Liver (tissue), 9 donors: ENCODE results near the gene ZNF83. TPM values are rescaled to one million over a fixed set of nuclear protein-coding genes. Genes with fewer than 3 reads are reported as not detected.
"Not testable (repeated sequence)": the region's sequence is repeated elsewhere in the genome, so short reads cannot be mapped to it uniquely, and the experiment has no call there.

Source experiments
- DNase-seq: peaks from one replicate; pipeline ENCODE4 v3.0.0-alpha.2; 2017; ENCODE audit warnings: low spot score
- H3K27ac ChIP-seq, 2 donors: one replicate each; pipeline ENCODE4 v1.7.0; 2013; ENCODE audit warnings: inconsistent platforms in 2 of 2, low read length in 2 of 2, control low read depth in 1 of 2, low read depth in 1 of 2, mild to moderate bottlenecking in 1 of 2
- H3K27me3 ChIP-seq, 4 donors: one replicate each; pipeline versions ENCODE4 v1.6.1 to v1.7.0; 2013; ENCODE audit warnings: low read length in 3 of 4, inconsistent platforms in 1 of 4, mild to moderate bottlenecking in 1 of 4, moderate library complexity in 1 of 4; ENCODE audit not compliant: control insufficient read depth in 4 of 4, insufficient read depth in 4 of 4
- H3K36me3 ChIP-seq, 4 donors: one replicate each; pipeline versions ENCODE4 v1.6.1 to v1.7.0; 2013; ENCODE audit warnings: low read length in 3 of 4, mild to moderate bottlenecking in 3 of 4, low read depth in 1 of 4, moderate library complexity in 1 of 4; ENCODE audit not compliant: control insufficient read depth in 4 of 4, insufficient read depth in 3 of 4
- H3K4me1 ChIP-seq, 4 donors: one replicate each; pipeline versions ENCODE4 v1.6.1 to v1.7.0; 2013; ENCODE audit warnings: low read length in 3 of 4, mild to moderate bottlenecking in 3 of 4, moderate library complexity in 1 of 4; ENCODE audit not compliant: control insufficient read depth in 4 of 4, insufficient read depth in 4 of 4
- H3K4me3 ChIP-seq, 3 donors: one replicate each; pipeline versions ENCODE4 v1.6.1 to v1.7.0; 2013; ENCODE audit warnings: low read length in 3 of 3, control low read depth in 1 of 3, low read depth in 1 of 3, mild to moderate bottlenecking in 1 of 3
- H3K9ac ChIP-seq, 2 donors: one replicate each; pipeline ENCODE4 v1.7.0; 2013; ENCODE audit warnings: low read length in 2 of 2, mild to moderate bottlenecking in 2 of 2, moderate library complexity in 2 of 2, control low read depth in 1 of 2, low read depth in 1 of 2
- H3K9me3 ChIP-seq, 4 donors: one replicate each; pipeline versions ENCODE4 v1.6.1 to v1.7.0; 2013; ENCODE audit warnings: low read length in 3 of 4; ENCODE audit not compliant: control insufficient read depth in 4 of 4
- CTCF ChIP-seq: fragments of 150-350 bp; IDR thresholded peaks from 2 replicates; pipeline ENCODE4 v1.5.1; 2017; ENCODE audit warnings: improper control_type of control experiment, low read depth, low read length; ENCODE audit not compliant: missing input control
- EGR1 ChIP-seq, 2 donors: IDR thresholded peaks; 2 replicates each; pipeline ENCODE4 v1.6.1; 2016 to 2018; ENCODE audit warnings: antibody characterized with exemption in 2 of 2, low read depth in 2 of 2
- FOXA1 ChIP-seq: IDR thresholded peaks from 2 replicates; pipeline ENCODE4 v1.6.1; 2016; ENCODE audit warnings: antibody characterized with exemption
- FOXA2 ChIP-seq: IDR thresholded peaks from 2 replicates; pipeline ENCODE4 v1.6.1; 2016; ENCODE audit warnings: antibody characterized with exemption
- GABPA ChIP-seq, 2 donors: IDR thresholded peaks in 1 of 2; conservative IDR thresholded peaks in 1 of 2; 2 replicates each; pipeline ENCODE4 v1.6.1; 2016; ENCODE audit warnings: antibody characterized with exemption in 2 of 2, mild to moderate bottlenecking in 1 of 2, moderate library complexity in 1 of 2
- HNF4A ChIP-seq, 2 donors: conservative IDR thresholded peaks; 2 replicates each; pipeline ENCODE4 v1.6.1; 2016; ENCODE audit warnings: antibody characterized with exemption in 2 of 2, mild to moderate bottlenecking in 2 of 2
- HNF4G ChIP-seq: IDR thresholded peaks from 2 replicates; pipeline ENCODE4 v1.6.1; 2016; ENCODE audit warnings: antibody characterized with exemption
- JUND ChIP-seq, 2 donors: IDR thresholded peaks; 2 replicates each; pipeline ENCODE4 v1.6.1; 2016; ENCODE audit warnings: antibody characterized with exemption in 2 of 2
- NR2F2 ChIP-seq: IDR thresholded peaks from 2 replicates; pipeline ENCODE4 v1.6.1; 2016; ENCODE audit warnings: antibody characterized with exemption
- RAD21 ChIP-seq, 2 donors: IDR thresholded peaks; 2 replicates each; pipeline ENCODE4 v1.6.1; 2016; ENCODE audit warnings: antibody characterized with exemption in 2 of 2, mild to moderate bottlenecking in 2 of 2
- REST ChIP-seq: IDR thresholded peaks from 2 replicates; pipeline ENCODE4 v1.6.1; 2016; ENCODE audit warnings: antibody characterized with exemption, mild to moderate bottlenecking
- RXRA ChIP-seq, 2 donors: IDR thresholded peaks; 2 replicates each; pipeline ENCODE4 v1.6.1; 2017 to 2018; ENCODE audit warnings: antibody characterized with exemption in 2 of 2, mild to moderate bottlenecking in 1 of 2
- SP1 ChIP-seq: IDR thresholded peaks from 2 replicates; pipeline ENCODE4 v1.6.1; 2018; ENCODE audit warnings: antibody characterized with exemption, mild to moderate bottlenecking
- TAF1 ChIP-seq: conservative IDR thresholded peaks from 2 replicates; pipeline ENCODE4 v1.6.1; 2016; ENCODE audit warnings: antibody characterized with exemption, mild to moderate bottlenecking
- YY1 ChIP-seq: IDR thresholded peaks from 2 replicates; pipeline ENCODE4 v1.6.1; 2016; ENCODE audit warnings: antibody characterized with exemption, mild to moderate bottlenecking
- WGBS: extraction: QIAGEN DNeasy Blood & Tissue Kit; methylation state at CpG from one replicate; pipeline ENCODE4 v1.1.7; 2013; 5-methylcytosine and 5-hydroxymethylcytosine counted together
- polyA plus RNA-seq, 2 donors: library from polyadenylated mRNA; stranded (reverse) in 1 of 2; unstranded in 1 of 2; fragments of 200-250 nt in 1 of 2; fragments of >200 nt in 1 of 2; fragmentation: Nextera tagmentation in 1 of 2; extraction: Ambion mirVana in 1 of 2; gene quantifications; one replicate each; pipeline versions ENCODE4 v1.2.1 to v1.2.3, GENCODE V29; 2013 to 2015
- total RNA-seq, 2 donors: library from RNA; depleted of rRNA; stranded (reverse); fragments of >200 nt; gene quantifications; one replicate each; pipeline ENCODE4 v1.2.3, GENCODE V29; 2014
- TF ChIP-seq, protein P1 (sequence below): IDR thresholded peaks from 2 replicates; pipeline ENCODE4 v1.6.1; 2016; ENCODE audit warnings: antibody characterized with exemption
- TF ChIP-seq, protein P2 (sequence below): IDR thresholded peaks from 2 replicates; pipeline ENCODE4 v1.6.1; 2016; ENCODE audit warnings: antibody characterized with exemption
- TF ChIP-seq, protein P3 (sequence below): IDR thresholded peaks from 2 replicates; pipeline ENCODE4 v1.6.1; 2016; ENCODE audit warnings: antibody characterized with exemption
- donor health status: healthy.
- donor health status: healthy.
- donor health status: healthy.
- donor health status: healthy.
- donor health status: healthy.

ZNF83 gene
- total and polyA plus RNA-seq, 4 donors, result 2.7 to 19.8 (median 5.9) TPM

DNA sequence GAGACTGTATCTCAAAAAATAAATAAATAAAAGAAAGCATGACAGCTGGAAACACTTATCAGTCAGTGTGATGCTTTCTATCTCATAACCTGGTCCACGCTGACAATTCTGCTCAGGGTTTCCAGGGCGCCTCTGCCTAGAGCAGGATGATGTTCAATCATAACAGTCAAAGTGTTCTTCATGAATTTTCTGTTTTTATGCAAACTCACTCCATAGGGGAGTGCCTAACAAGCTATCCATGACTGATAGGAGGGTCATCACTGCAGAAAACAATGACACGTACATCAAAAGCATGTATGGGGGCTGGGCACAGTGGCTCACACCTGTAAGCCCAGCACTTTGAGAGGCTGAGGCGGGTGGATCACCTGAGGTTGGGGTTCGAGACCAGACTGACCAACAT lies 41.4 kb upstream of the ZNF83 start:
- Histone ChIP-seq H3K4me3 (no peak overlapping the region), H3K27ac (no peak overlapping the region), H3K9me3 (peaks cover 2 to 8% (median 5%) of the 10 kb centered on the region in 4 donors), H3K4me1 (no peaks in the 10 kb centered on the region), H3K9ac (no peak overlapping the region), H3K36me3 (no peaks in the 10 kb centered on the region), H3K27me3 (no peaks in the 10 kb centered on the region)
- 88% methylated on average over 5 of the region's 5 CpGs for WGBS
- no peak for DNase-seq
- TF ChIP-seq HNF4G (no peak), YY1 (no peak), RXRA (IDR thresholded peaks at IDR 0.05) (no peak), TAF1 (no peak), RAD21 (IDR thresholded peaks at IDR 0.05) (no peak), EGR1 (IDR thresholded peaks at IDR 0.05; ENCODE audit: low read depth in 2 of 2) (no peak), CTCF (no peak), REST (no peak), SP1 (no peak), FOXA1 (no peak), HNF4A (conservative IDR thresholded peaks at IDR 0.05) (no peak), JUND (IDR thresholded peaks at IDR 0.05) (no peak), FOXA2 (no peak), GABPA (IDR thresholded peaks at IDR 0.05 in 1 of 2, conservative IDR thresholded peaks at IDR 0.05 in 1 of 2) (no peak), NR2F2 (no peak)
- TF ChIP-seq, protein P1, sequence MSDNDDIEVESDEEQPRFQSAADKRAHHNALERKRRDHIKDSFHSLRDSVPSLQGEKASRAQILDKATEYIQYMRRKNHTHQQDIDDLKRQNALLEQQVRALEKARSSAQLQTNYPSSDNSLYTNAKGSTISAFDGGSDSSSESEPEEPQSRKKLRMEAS, result no peak
- TF ChIP-seq, protein P2, sequence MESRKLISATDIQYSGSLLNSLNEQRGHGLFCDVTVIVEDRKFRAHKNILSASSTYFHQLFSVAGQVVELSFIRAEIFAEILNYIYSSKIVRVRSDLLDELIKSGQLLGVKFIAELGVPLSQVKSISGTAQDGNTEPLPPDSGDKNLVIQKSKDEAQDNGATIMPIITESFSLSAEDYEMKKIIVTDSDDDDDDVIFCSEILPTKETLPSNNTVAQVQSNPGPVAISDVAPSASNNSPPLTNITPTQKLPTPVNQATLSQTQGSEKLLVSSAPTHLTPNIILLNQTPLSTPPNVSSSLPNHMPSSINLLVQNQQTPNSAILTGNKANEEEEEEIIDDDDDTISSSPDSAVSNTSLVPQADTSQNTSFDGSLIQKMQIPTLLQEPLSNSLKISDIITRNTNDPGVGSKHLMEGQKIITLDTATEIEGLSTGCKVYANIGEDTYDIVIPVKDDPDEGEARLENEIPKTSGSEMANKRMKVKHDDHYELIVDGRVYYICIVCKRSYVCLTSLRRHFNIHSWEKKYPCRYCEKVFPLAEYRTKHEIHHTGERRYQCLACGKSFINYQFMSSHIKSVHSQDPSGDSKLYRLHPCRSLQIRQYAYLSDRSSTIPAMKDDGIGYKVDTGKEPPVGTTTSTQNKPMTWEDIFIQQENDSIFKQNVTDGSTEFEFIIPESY, result no peak
- TF ChIP-seq, protein P3, sequence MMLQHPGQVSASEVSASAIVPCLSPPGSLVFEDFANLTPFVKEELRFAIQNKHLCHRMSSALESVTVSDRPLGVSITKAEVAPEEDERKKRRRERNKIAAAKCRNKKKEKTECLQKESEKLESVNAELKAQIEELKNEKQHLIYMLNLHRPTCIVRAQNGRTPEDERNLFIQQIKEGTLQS, result no peak

DNA sequence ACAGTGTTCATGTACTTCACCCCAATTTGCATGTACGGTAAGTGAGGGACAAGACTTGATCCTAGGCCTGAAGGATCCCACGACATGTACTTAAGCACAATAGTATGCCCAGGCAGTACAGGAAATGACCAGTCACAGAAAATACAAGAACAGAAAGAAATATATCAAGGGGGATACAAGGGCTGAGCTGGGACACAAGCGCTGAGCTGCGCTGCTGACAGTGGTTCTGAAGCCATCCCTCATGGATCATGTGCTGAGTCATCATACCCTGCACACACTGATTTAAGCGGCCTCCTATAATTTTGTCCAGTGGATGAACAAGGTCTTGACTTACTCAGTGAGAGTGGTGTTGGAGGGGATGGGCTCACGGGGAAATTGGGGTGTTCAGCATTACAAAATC lies 37.1 kb upstream of the ZNF83 start:
- not testable (repeated sequence) for H3K27me3 ChIP-seq, H3K27ac ChIP-seq, DNase-seq, H3K4me1 ChIP-seq, H3K9ac ChIP-seq, H3K36me3 ChIP-seq, H3K4me3 ChIP-seq
- peaks cover 0 to 13% (median 5%) of the 10 kb centered on the region in 4 donors for H3K9me3 ChIP-seq
- 90% methylated on average over 6 of the region's 6 CpGs for WGBS
